ENCODE data around the gene WHRN.
A peak's percentile ranks its signal among the peaks of the same experiment; 100 is the strongest.

WHRN gene

GRCh38 chr9:114414346-114414745 is 90.9 kb downstream of the WHRN start:
- no peak overlapping the region for H3K4me3 ChIP-seq (ENCODE audit: low read depth, low read length)
- H2BK120ac ChIP-seq (ENCODE audit: insufficient read depth, low read length, poor library complexity) = no peak overlapping the region
- no CpG with 5 or more reads among the region's 2 CpGs for WGBS (ENCODE audit: extremely low coverage, insufficient coverage, insufficient read length)
- no peak overlapping the region for H2AFZ ChIP-seq (ENCODE audit: insufficient read depth, low read length, poor library complexity)
- H2AK5ac ChIP-seq (ENCODE audit: low read length) = no peak overlapping the region
- no peak overlapping the region for H3K9ac ChIP-seq (ENCODE audit: low read length)
- no peak overlapping the region for H4K8ac ChIP-seq (ENCODE audit: low read depth, low read length)
- peaks cover 27% of the 10 kb centered on the region in 2 experiments for H3K4me1 ChIP-seq (ENCODE audit: control insufficient read depth in 1 of 2, insufficient read depth in 2 of 2, low read length in 2 of 2)
- no peak overlapping the region for H4K12ac ChIP-seq (ENCODE audit: low read depth, low read length)
- no peaks in the 10 kb centered on the region for H3K36me3 ChIP-seq (ENCODE audit: control insufficient read depth in 1 of 2, insufficient read depth in 2 of 2, low read length in 2 of 2)
- H3K4me2 ChIP-seq (ENCODE audit: low read length) = no peak overlapping the region
- H3K9me3 ChIP-seq (ENCODE audit: insufficient read depth, low read depth, low read length) = peaks cover 5% of the 10 kb centered on the region
- no peak overlapping the region for H3K23ac ChIP-seq (ENCODE audit: low read length)
- H3K79me2 ChIP-seq (ENCODE audit: control insufficient read depth, insufficient read depth, low read length, poor library complexity) = no peaks in the 10 kb centered on the region
- H2BK5ac ChIP-seq (ENCODE audit: low read depth, low read length, poor library complexity) = no peak overlapping the region
- H3K14ac ChIP-seq (ENCODE audit: low read length) = no peak overlapping the region
- H2BK12ac ChIP-seq (ENCODE audit: low read length) = no peak overlapping the region
- no peak for DNase-seq
- no peak overlapping the region for H3K18ac ChIP-seq (ENCODE audit: low read length)
- H3K79me1 ChIP-seq (ENCODE audit: low read length) = peaks cover 8% of the 10 kb centered on the region
- H3K27me3 ChIP-seq (ENCODE audit: insufficient read depth, low read length) = no peaks in the 10 kb centered on the region
- no peak overlapping the region for H3K4ac ChIP-seq (ENCODE audit: low read depth, low read length)
- H4K91ac ChIP-seq (ENCODE audit: low read depth, low read length) = no peak overlapping the region
- no peak overlapping the region for H3K27ac ChIP-seq (ENCODE audit: low read depth, low read length)

- Histone ChIP-seq H2BK5ac (ENCODE audit: low read depth, low read length, poor library complexity) (no peak overlapping the region), H4K91ac (ENCODE audit: low read depth, low read length) (no peak overlapping the region), H3K9ac (ENCODE audit: low read length) (peak overlapping the region; percentile 4), H3K14ac (ENCODE audit: low read length) (no peak overlapping the region), H3K27me3 (ENCODE audit: insufficient read depth, low read length) (no peaks in the 10 kb centered on the region), H3K79me2 (ENCODE audit: control insufficient read depth, insufficient read depth, low read length, poor library complexity) (no peaks in the 10 kb centered on the region), H3K4ac (ENCODE audit: low read depth, low read length) (no peak overlapping the region), H3K23ac (ENCODE audit: low read length) (no peak overlapping the region), H3K9me3 (ENCODE audit: insufficient read depth, low read depth, low read length) (peaks cover 5% of the 10 kb centered on the region), H3K27ac (ENCODE audit: low read depth, low read length) (no peak overlapping the region), H4K8ac (ENCODE audit: low read depth, low read length) (no peak overlapping the region), H3K4me1 (ENCODE audit: control insufficient read depth in 1 of 2, insufficient read depth in 2 of 2, low read length in 2 of 2) (peaks cover 27 to 31% of the 10 kb centered on the region in 2 experiments), H2BK12ac (ENCODE audit: low read length) (no peak overlapping the region), H2AK5ac (ENCODE audit: low read length) (no peak overlapping the region), H3K4me2 (ENCODE audit: low read length) (no peak overlapping the region), H2AFZ (ENCODE audit: insufficient read depth, low read length, poor library complexity) (no peak overlapping the region), H3K36me3 (ENCODE audit: control insufficient read depth in 1 of 2, insufficient read depth in 2 of 2, low read length in 2 of 2) (no peaks in the 10 kb centered on the region), H3K4me3 (ENCODE audit: low read depth, low read length) (no peak overlapping the region), H3K79me1 (ENCODE audit: low read length) (peaks cover 8% of the 10 kb centered on the region), H4K12ac (ENCODE audit: low read depth, low read length) (no peak overlapping the region), H3K18ac (ENCODE audit: low read length) (no peak overlapping the region), H2BK120ac (ENCODE audit: insufficient read depth, low read length, poor library complexity) (no peak overlapping the region)
- no peak for DNase-seq
- no CpG with 5 or more reads among the region's 5 CpGs for WGBS (ENCODE audit: extremely low coverage, insufficient coverage, insufficient read length)
Measured at GRCh38 chr9:114413861-114414301, 91.4 kb downstream of the WHRN start.

GRCh38 chr9:114412048-114412683 is 93.1 kb downstream of the WHRN start:
- Histone ChIP-seq H3K4ac (ENCODE audit: low read depth, low read length) (no peak overlapping the region), H2AFZ (ENCODE audit: insufficient read depth, low read length, poor library complexity) (no peak overlapping the region), H2BK5ac (ENCODE audit: low read depth, low read length, poor library complexity) (peak overlapping the region; percentile 7), H3K79me1 (ENCODE audit: low read length) (peaks cover 8% of the 10 kb centered on the region), H4K12ac (ENCODE audit: low read depth, low read length) (no peak overlapping the region), H2BK120ac (ENCODE audit: insufficient read depth, low read length, poor library complexity) (peak overlapping the region; percentile 71), H3K9ac (ENCODE audit: low read length) (no peak overlapping the region), H3K23ac (ENCODE audit: low read length) (no peak overlapping the region), H3K9me3 (ENCODE audit: insufficient read depth, low read depth, low read length) (peaks cover 5% of the 10 kb centered on the region), H4K8ac (ENCODE audit: low read depth, low read length) (peak overlapping the region; percentile 19), H2BK12ac (ENCODE audit: low read length) (peak overlapping the region; percentile 9), H3K14ac (ENCODE audit: low read length) (no peak overlapping the region), H3K18ac (ENCODE audit: low read length) (no peak overlapping the region), H3K27ac (ENCODE audit: low read depth, low read length) (peak overlapping the region; percentile 50), H3K4me2 (ENCODE audit: low read length) (no peak overlapping the region), H3K79me2 (ENCODE audit: control insufficient read depth, insufficient read depth, low read length, poor library complexity) (no peaks in the 10 kb centered on the region), H3K4me3 (ENCODE audit: low read depth, low read length) (no peak overlapping the region), H3K4me1 (ENCODE audit: control insufficient read depth in 1 of 2, insufficient read depth in 2 of 2, low read length in 2 of 2) (peaks cover 27 to 31% of the 10 kb centered on the region in 2 experiments), H4K91ac (ENCODE audit: low read depth, low read length) (peak overlapping the region; percentile 31), H3K36me3 (ENCODE audit: control insufficient read depth in 1 of 2, insufficient read depth in 2 of 2, low read length in 2 of 2) (peaks cover 0 to 2% of the 10 kb centered on the region in 2 experiments), H3K27me3 (ENCODE audit: insufficient read depth, low read length) (no peaks in the 10 kb centered on the region), H2AK5ac (ENCODE audit: low read length) (no peak overlapping the region)
- no peak for DNase-seq
- WGBS (ENCODE audit: extremely low coverage, insufficient coverage, insufficient read length) = no CpG with 5 or more reads among the region's 12 CpGs

GRCh38 chr9:114411452-114411851 is 93.8 kb downstream of the WHRN start:
- H2AK5ac ChIP-seq (ENCODE audit: low read length) = no peak overlapping the region
- H3K4me3 ChIP-seq (ENCODE audit: low read depth, low read length) = no peak overlapping the region
- H2BK5ac ChIP-seq (ENCODE audit: low read depth, low read length, poor library complexity) = no peak overlapping the region
- no peak overlapping the region for H2BK12ac ChIP-seq (ENCODE audit: low read length)
- no peaks in the 10 kb centered on the region for H3K27me3 ChIP-seq (ENCODE audit: insufficient read depth, low read length)
- H3K36me3 ChIP-seq (ENCODE audit: control insufficient read depth in 1 of 2, insufficient read depth in 2 of 2, low read length in 2 of 2) = peaks cover 2 to 3% of the 10 kb centered on the region in 2 experiments
- no peak overlapping the region for H3K23ac ChIP-seq (ENCODE audit: low read length)
- H4K12ac ChIP-seq (ENCODE audit: low read depth, low read length) = no peak overlapping the region
- peak overlapping the region; percentile 71 for H4K91ac ChIP-seq (ENCODE audit: low read depth, low read length)
- no CpG with 5 or more reads among the region's 6 CpGs for WGBS (ENCODE audit: extremely low coverage, insufficient coverage, insufficient read length)
- no peak overlapping the region for H3K14ac ChIP-seq (ENCODE audit: low read length)
- H3K27ac ChIP-seq (ENCODE audit: low read depth, low read length) = no peak overlapping the region
- H4K8ac ChIP-seq (ENCODE audit: low read depth, low read length) = no peak overlapping the region
- H3K9ac ChIP-seq (ENCODE audit: low read length) = no peak overlapping the region
- no peak for DNase-seq
- peaks cover 8% of the 10 kb centered on the region for H3K79me1 ChIP-seq (ENCODE audit: low read length)
- no peak overlapping the region for H3K4me2 ChIP-seq (ENCODE audit: low read length)
- H3K79me2 ChIP-seq (ENCODE audit: control insufficient read depth, insufficient read depth, low read length, poor library complexity) = no peaks in the 10 kb centered on the region
- H3K4ac ChIP-seq (ENCODE audit: low read depth, low read length) = no peak overlapping the region
- peaks cover 5% of the 10 kb centered on the region for H3K9me3 ChIP-seq (ENCODE audit: insufficient read depth, low read depth, low read length)
- no peak overlapping the region for H2BK120ac ChIP-seq (ENCODE audit: insufficient read depth, low read length, poor library complexity)
- no peak overlapping the region for H3K18ac ChIP-seq (ENCODE audit: low read length)
- H2AFZ ChIP-seq (ENCODE audit: insufficient read depth, low read length, poor library complexity) = no peak overlapping the region
- H3K4me1 ChIP-seq (ENCODE audit: control insufficient read depth in 1 of 2, insufficient read depth in 2 of 2, low read length in 2 of 2) = peaks cover 27 to 31% of the 10 kb centered on the region in 2 experiments

Measured in trophoblast cell (in vitro differentiated cells and primary cell).